Measurements from ENCODE around the gene COL11A2. TPM values are rescaled to one million over a fixed set of nuclear protein-coding genes. Genes with fewer than 3 reads are reported as not detected.

The COL11A2 gene
- total RNA-seq, 1 experiment from 2014 or later, result 7.6 TPM

DNA sequence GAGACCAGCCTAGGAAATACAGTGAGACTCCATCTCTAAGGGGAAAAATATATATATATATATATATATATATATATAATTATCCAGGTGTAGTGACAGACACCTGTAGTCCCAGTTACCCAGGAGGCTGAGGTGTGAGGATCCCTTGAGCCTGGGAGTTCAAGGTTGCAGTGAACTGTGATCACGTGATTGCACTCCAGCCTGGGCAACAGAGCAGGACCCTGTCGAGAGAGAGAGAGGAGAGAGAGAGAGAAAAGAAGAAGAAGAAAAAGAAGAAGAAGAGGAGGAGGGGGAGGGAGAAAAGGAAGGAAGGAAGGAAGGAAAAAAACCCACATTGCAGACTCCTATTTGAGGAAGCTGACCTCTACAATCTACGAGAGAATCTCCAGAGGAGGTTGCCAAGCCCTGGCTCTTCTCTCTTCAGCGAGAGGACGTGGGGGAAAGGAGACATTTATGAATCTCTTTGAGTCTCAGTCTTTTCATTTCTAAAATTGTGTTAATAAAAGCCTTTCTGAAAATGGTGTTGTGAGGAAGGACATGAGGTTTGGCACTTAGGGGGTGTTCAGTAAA, 49.7 kb downstream of the COL11A2 start:
- Histone ChIP-seq H3K9me2 (ENCODE audit: insufficient read depth) (no peaks in the 10 kb centered on the region), H2AFZ (ENCODE audit: low read depth, low read length, poor library complexity, severe bottlenecking) (no peak overlapping the region), H3K4me2 (ENCODE audit: low read length) (no peak overlapping the region), H4K20me1 (ENCODE audit: insufficient read depth) (no peaks in the 10 kb centered on the region), H3K36me3 (ENCODE audit: control insufficient read depth in 1 of 2, insufficient read depth in 2 of 2, low read length in 2 of 2) (no peaks in the 10 kb centered on the region), H3K9me3 (ENCODE audit: control insufficient read depth in 1 of 2, insufficient read depth in 1 of 2, low read depth in 1 of 2, low read length in 2 of 2) (no peaks in the 10 kb centered on the region), H3K9ac (ENCODE audit: low read length) (no peak overlapping the region), H3K27ac (ENCODE audit: low read depth, low read length) (no peak overlapping the region), H3K79me2 (ENCODE audit: insufficient read depth, low read length) (no peaks in the 10 kb centered on the region), H3K4me1 (ENCODE audit: control insufficient read depth in 1 of 2, insufficient read depth in 2 of 2, low read length in 2 of 2) (no peaks in the 10 kb centered on the region), H3K27me3 (ENCODE audit: insufficient read depth, low read length) (no peaks in the 10 kb centered on the region), H3K4me3 (replicated peaks in 1 of 2; ENCODE audit: low read depth in 1 of 2, low read length in 2 of 2) (no peak overlapping the region)
- TF ChIP-seq SIN3A (IDR thresholded peaks at IDR 0.05; ENCODE audit: low read depth) (no peak), POLR2AphosphoS5 (IDR thresholded peaks at IDR 0.05; ENCODE audit: low read depth, low read length) (no peak), JUND (IDR thresholded peaks at IDR 0.05) (no peak), YY1 (IDR thresholded peaks at IDR 0.05; ENCODE audit: extremely low read depth, insufficient replicate concordance, low read depth, low read length) (no peak), EZH2 (IDR thresholded peaks at IDR 0.05) (no peak)
- TF ChIP-seq, protein P1, sequence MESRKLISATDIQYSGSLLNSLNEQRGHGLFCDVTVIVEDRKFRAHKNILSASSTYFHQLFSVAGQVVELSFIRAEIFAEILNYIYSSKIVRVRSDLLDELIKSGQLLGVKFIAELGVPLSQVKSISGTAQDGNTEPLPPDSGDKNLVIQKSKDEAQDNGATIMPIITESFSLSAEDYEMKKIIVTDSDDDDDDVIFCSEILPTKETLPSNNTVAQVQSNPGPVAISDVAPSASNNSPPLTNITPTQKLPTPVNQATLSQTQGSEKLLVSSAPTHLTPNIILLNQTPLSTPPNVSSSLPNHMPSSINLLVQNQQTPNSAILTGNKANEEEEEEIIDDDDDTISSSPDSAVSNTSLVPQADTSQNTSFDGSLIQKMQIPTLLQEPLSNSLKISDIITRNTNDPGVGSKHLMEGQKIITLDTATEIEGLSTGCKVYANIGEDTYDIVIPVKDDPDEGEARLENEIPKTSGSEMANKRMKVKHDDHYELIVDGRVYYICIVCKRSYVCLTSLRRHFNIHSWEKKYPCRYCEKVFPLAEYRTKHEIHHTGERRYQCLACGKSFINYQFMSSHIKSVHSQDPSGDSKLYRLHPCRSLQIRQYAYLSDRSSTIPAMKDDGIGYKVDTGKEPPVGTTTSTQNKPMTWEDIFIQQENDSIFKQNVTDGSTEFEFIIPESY (IDR thresholded peaks at IDR 0.05; ENCODE audit: extremely low read depth, insufficient replicate concordance, low read length), result no peak
- ChIA-PET RAD21 (ENCODE audit: low non-redundant PET in 1 of 2, low total read pairs in 2 of 2, uncharacterized antibody in 2 of 2, unreplicated experiment in 2 of 2) (no interaction called here), CTCF (interaction anchor here (2.0 kb wide), 1 partner anchor 16 kb away, joined by 8 read pairs; no protein-coding TSS in a partner anchor), POLR2A (no interaction called here)
- no peak for ATAC-seq
- no peak for DNase-seq (ENCODE audit: low read depth, low spot score)
- no TSS peak for BruUV-seq (replicated peaks)
- intact Hi-C loops (cut with micrococcal nuclease), result no loop called here

DNA sequence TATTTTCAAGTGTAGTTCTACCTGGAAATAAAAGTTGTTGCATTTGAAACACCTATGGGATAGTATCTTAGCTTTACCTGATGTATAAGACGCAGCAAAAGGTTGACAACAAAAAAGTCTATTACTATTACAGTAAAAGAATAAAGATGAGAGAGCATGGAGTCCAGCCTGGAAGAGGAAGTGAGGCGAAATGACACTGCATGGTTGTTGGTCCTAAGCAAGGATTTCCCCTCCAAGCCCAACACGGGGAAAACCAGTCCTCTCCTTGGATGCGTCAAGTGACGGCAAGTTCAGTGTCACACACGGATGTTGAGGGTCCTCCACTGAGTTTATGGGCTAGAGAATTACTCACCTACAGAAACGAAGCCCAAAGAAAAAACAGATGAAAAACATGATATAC, 51.7 kb downstream of the COL11A2 start:
- intact Hi-C loops (cut with micrococcal nuclease), result no loop called here
- no peak for DNase-seq (ENCODE audit: low read depth, low spot score)
- Histone ChIP-seq H3K4me3 (replicated peaks in 1 of 2; ENCODE audit: low read depth in 1 of 2, low read length in 2 of 2) (no peak overlapping the region), H3K9me2 (ENCODE audit: insufficient read depth) (no peaks in the 10 kb centered on the region), H2AFZ (ENCODE audit: low read depth, low read length, poor library complexity, severe bottlenecking) (no peak overlapping the region), H4K20me1 (ENCODE audit: insufficient read depth) (no peaks in the 10 kb centered on the region), H3K4me2 (ENCODE audit: low read length) (no peak overlapping the region), H3K36me3 (ENCODE audit: control insufficient read depth in 1 of 2, insufficient read depth in 2 of 2, low read length in 2 of 2) (no peaks in the 10 kb centered on the region), H3K79me2 (ENCODE audit: insufficient read depth, low read length) (no peaks in the 10 kb centered on the region), H3K9me3 (ENCODE audit: control insufficient read depth in 1 of 2, insufficient read depth in 1 of 2, low read depth in 1 of 2, low read length in 2 of 2) (no peaks in the 10 kb centered on the region), H3K4me1 (ENCODE audit: control insufficient read depth in 1 of 2, insufficient read depth in 2 of 2, low read length in 2 of 2) (no peaks in the 10 kb centered on the region), H3K27ac (ENCODE audit: low read depth, low read length) (no peak overlapping the region), H3K9ac (ENCODE audit: low read length) (no peak overlapping the region), H3K27me3 (ENCODE audit: insufficient read depth, low read length) (no peaks in the 10 kb centered on the region)
- no peak for ATAC-seq
- ChIA-PET CTCF (no interaction called here), POLR2A (no interaction called here), RAD21 (ENCODE audit: low non-redundant PET in 1 of 2, low total read pairs in 2 of 2, uncharacterized antibody in 2 of 2, unreplicated experiment in 2 of 2) (no interaction called here)
- TF ChIP-seq CEBPB (IDR thresholded peaks at IDR 0.05; ENCODE audit: low read depth) (no peak), FOSL1 (IDR thresholded peaks at IDR 0.05; ENCODE audit: low read depth) (no peak)
- BruUV-seq (replicated peaks), result no TSS peak
